HG02938 (cell line): ENCODE data around the gene LRRTM3.

Source experiments
- ATAC-seq: cut with Tn5 transposase; IDR thresholded peaks from one replicate; pipeline ENCODE4 v1.9.1; 2021; ENCODE audit warnings: mild to moderate bottlenecking, moderate library complexity; ENCODE audit not compliant: unreplicated experiment

Gene LRRTM3

DNA sequence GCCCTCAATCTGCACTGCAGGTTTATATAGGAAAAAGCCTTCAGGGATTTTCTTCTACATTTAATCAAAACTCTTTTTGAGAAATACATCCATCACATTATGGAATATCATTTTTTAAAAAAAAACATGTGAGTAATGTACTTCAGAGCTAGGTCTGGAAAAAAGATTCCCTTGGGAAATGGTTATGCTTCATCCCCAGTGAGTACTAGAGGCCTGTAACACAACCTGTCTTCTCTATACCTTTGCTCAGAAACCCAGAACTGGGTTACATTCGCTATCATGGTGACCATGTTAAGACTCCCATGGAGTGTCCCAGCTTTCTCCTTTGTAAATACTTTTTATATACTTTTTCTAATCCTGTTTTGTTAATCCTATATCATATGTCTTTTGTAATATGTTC, 186.9 kb downstream of the LRRTM3 start:
- no peak for ATAC-seq

DNA sequence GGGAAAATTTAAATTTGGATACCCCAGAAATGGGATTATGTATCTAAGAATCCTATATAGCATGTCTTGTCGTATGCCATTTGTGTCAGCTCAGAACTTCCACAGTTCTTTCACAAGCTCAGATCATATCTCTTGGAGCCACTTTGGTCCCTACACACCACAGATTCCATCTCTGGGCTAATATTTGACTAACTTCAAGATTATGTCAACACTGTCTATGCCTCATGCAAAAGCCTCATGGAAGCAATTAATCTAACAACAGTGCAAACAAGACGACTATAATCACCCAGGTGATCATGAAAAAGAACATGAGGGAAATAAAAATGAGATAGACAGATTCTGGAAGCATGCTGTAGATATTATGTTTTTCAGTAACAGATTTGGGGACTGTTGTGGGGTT, 189.1 kb downstream of the LRRTM3 start:
- no peak for ATAC-seq

GRCh38 chr10:67115972-67116371, 190.1 kb downstream of the LRRTM3 start:
- no peak for ATAC-seq

GRCh38 chr10:67119651-67120050, 193.8 kb downstream of the LRRTM3 start:
- no peak for ATAC-seq

GRCh38 chr10:67127441-67127840, 201.6 kb downstream of the LRRTM3 start:
- no peak for ATAC-seq

GRCh38 chr10:67140641-67141040, 214.8 kb downstream of the LRRTM3 start:
- ATAC-seq, result no peak

DNA sequence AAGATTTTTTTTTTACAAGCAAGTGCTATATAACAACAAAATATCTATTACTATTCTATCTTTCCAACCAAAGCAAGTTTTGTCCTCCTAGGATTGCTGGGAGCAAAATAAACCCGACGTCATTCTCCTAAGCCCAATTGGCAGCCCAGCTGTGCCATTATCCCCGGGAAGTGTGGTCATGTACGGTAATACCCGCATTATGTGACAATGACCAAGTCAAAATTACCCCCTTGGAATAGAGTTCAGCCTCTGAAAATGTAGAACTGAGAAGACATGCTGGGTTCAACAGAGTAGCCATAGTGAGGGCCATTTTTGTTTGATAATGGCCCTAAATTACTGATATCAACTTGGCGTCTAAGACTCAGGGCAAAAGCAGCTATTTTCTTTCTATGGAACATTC, 215.5 kb downstream of the LRRTM3 start:
- ATAC-seq, result no peak

- no peak for ATAC-seq
These were observed 218.7 kb downstream of the LRRTM3 start for GRCh38 chr10:67144530-67144929.
